Lower leg skin (tissue), 4 donors: ENCODE results near the gene GET3. TPM values are rescaled to one million over a fixed set of nuclear protein-coding genes. Genes with fewer than 3 reads are reported as not detected.
"Not testable (repeated sequence)": the region's sequence is repeated elsewhere in the genome, so short reads cannot be mapped to it uniquely, and the experiment has no call there.

Experiments
- DNase-seq, 2 donors: peaks; one replicate each; pipeline ENCODE4 v3.0.0-alpha.2; 2019; ENCODE audit warnings: low spot score in 2 of 2
- H3K4me3 ChIP-seq: fragments of 200-600 bp; sonication (generic); 2 replicates; pipeline ENCODE4 v1.5.1; 2017; ENCODE audit warnings: mild to moderate bottlenecking, low read depth; ENCODE audit not compliant: poor library complexity, severe bottlenecking
- CTCF ChIP-seq, 3 donors: fragments of 450-650 bp; IDR thresholded peaks; one replicate each; pipeline ENCODE4 v1.5.1; 2016; ENCODE audit warnings: antibody characterized with exemption in 3 of 3, mild to moderate bottlenecking in 3 of 3, moderate library complexity in 2 of 3
- POLR2A ChIP-seq, 2 donors: fragments of 450-650 bp; IDR thresholded peaks; one replicate each; pipeline ENCODE4 v1.6.1; 2016 to 2017; ENCODE audit warnings: antibody characterized with exemption in 2 of 2, mild to moderate bottlenecking in 1 of 2, moderate library complexity in 1 of 2
- WGBS, 2 donors: methylation state at CpG; one replicate each; pipeline ENCODE4 v1.1.5; 2018; 5-methylcytosine and 5-hydroxymethylcytosine counted together
- intact Hi-C: fragments of 100-400 bp; cut with DNase I; formaldehyde crosslinking; loops from one replicate; pipeline ENCODE4 v1.15.0; 2023; ENCODE audit warnings: low total_unique reads
- total RNA-seq, 4 donors: library from RNA; depleted of rRNA; stranded (reverse); fragments of >200 nt; gene quantifications; one replicate each; pipeline ENCODE4 v1.1.0, GENCODE V29; 2016

The GET3 gene
- total RNA-seq, 4 donors from 2014 or later, result 43.2 to 63.2 (median 53.4) TPM

DNA sequence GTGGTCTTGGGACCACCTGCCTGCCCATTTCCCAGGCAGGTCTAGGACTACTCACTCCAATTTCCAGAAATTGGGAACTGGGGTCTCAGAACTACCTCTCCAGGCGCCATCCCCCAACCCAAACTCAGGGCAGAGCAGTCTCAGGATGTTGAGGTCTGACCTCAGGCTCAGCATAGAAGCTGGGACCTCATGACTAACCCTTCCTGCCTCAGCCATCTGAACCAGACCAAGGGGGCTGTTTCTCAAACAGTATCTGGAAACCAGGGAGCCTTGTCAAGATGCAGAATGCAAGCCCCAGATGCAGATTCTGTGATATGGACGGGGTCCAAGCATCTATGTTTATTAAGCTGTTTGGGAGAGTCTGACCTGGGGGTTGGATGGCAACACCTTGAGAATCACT, 42.2 kb upstream of the GET3 start:
- 54 to 67% methylated on average over 1 to 2 of the region's 2 CpGs for WGBS, 2 donors
- no peak for DNase-seq
- no peak for TF ChIP-seq POLR2A (IDR thresholded peaks at IDR 0.05)
- no peak for TF ChIP-seq CTCF (IDR thresholded peaks at IDR 0.05)
- no peak overlapping the region for H3K4me3 ChIP-seq
- intact Hi-C loops, result no loop called here

DNA sequence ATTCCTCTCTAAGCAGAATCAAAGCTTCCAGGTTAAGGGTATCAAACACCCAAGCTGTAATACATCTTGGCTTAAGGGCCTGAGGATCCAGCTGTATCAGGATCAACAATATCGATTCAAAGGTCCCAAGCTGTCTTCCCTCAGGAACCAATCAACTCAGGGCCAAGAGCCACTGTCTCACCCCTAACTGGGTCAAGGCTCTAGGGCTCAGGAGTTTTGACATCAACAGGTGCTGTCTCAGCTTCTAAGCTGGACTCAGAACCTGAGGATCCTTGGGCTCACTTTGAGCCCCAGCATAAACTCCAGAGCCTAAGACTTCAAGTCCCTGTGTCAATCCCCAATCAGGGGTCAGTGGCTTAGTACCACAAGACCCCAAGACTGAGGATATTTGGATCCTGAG, 41.8 kb upstream of the GET3 start:
- DNase-seq, result no peak
- intact Hi-C loops, result no loop called here
- H3K4me3 ChIP-seq, result no peak overlapping the region
- TF ChIP-seq CTCF (IDR thresholded peaks at IDR 0.05), result no peak
- TF ChIP-seq POLR2A (IDR thresholded peaks at IDR 0.05), result no peak
- WGBS, 2 donors, result 85 to 87% methylated on average over 1 of the region's 1 CpG

- intact Hi-C loops, result no loop called here
- peak overlapping the region; percentile 57 for H3K4me3 ChIP-seq
- WGBS, 2 donors, result 4 to 9% methylated on average over 6 to 13 of the region's 36 CpGs
- no peak for DNase-seq
- TF ChIP-seq CTCF (IDR thresholded peaks at IDR 0.05) (no peak), POLR2A (IDR thresholded peaks at IDR 0.05) (no peak)
These were observed 41.3 kb upstream of the GET3 start for GRCh38 chr19:12695997-12696365.

DNA sequence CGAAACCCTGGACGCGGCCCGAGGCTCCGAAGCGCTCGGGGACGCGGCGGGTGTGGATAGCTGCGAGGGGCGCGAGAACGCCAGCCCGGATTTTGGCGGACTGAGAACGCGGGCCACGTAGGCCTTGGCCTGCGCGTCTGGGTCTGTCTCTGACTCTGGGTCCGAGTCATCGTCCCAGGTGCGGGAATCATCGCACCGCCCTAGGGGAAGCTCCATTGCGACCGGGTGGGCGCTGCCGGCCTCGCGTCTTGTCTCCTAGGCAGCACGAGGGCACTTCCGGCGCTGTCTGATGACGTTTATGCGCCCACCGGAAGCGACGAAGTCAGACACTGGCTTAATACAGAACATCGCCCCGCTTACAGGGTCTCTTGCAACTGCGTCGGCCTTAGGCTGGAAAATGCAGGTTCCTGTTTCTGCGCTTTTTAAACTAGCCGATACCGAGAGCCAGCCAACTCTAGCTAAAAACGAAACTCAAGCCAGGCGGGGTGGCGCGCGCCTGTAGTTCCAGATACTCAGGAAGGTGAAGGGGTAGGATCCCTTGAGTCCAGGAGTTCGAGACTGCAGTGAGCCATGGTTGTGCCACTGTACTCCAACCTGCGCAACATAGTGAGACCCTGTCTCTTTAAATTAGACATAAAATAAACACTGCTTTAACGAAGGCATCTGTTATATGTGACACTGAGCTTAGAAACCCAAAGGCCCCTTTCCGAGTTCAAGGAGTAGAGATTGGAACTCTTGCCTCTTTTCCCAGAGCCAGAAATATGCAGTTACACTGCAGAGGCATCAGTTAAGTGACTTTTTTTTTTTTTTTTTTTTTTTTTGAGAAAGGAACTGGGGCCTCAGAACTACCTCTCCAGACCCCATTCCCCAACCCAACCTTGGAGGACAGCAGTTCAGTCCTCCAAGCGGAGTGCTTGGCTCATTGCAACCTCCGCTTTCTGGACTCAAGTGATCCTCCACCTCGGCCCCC, 40.6 kb upstream of the GET3 start, which contains the start of gene FBXW9:
Gene FBXW9 (minus strand): TSS at position 266 of the 970 bp plus-strand sequence. CDS start 50 bp downstream, at position 216.
- intact Hi-C loops, result no loop called here
- TF ChIP-seq CTCF (IDR thresholded peaks at IDR 0.05), result no peak
- peak; percentile 96 to 100 for DNase-seq
- peak within 1 kb of the TSS; percentile 57 for H3K4me3 ChIP-seq
- 7 to 9% methylated on average over 44 to 48 of the region's 59 CpGs for WGBS, 2 donors

DNA sequence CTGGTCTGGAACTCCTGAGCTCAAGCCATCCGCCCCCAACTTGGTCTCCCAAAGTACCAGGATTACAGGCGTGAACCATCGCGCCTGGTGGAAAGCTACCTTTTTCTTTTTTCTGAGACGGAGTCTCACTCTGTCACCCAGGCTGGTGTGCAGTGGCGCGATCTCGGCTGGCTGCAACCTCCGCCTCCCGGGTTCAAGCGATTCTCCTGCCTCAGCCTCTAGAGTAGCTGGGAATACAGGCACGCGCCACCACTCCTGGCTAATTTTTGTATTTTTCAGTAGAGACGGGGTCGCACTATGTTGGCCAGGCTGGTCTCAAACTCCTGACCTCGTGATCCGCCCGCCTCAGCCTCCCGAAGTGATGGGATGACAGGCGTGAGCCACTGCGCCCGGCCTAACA, 39.9 kb upstream of the GET3 start:
- DNase-seq, H3K4me3 ChIP-seq, intact Hi-C loops: not testable (repeated sequence)
- WGBS, 2 donors, result 95 to 96% methylated on average over 22 of the region's 22 CpGs

DNA sequence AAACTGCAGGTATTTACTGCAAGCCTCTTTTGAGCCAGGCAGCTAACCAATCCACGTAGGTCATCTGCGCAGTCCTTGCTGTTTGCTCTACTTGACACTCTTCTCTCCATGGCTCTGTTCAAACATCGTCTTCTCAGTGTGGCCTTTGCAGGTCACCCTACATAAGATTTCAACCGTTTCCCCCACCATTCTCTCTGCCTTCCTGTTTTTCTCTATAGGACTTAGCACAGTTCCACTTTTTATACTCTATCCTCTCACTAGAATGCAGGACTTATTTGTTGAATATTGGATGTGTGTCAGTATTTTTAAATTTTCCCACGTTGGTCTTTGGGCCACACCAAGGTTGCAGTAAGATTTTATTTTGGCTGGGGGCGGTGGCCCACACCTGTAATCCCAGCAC, 39.2 kb upstream of the GET3 start:
- no peak for TF ChIP-seq POLR2A (IDR thresholded peaks at IDR 0.05)
- TF ChIP-seq CTCF (IDR thresholded peaks at IDR 0.05), result no peak
- H3K4me3 ChIP-seq, result no peak overlapping the region
- WGBS, 2 donors, result 73% methylated on average over 6 of the region's 6 CpGs
- no peak for DNase-seq
- intact Hi-C loops, result no loop called here
